GM18868 (cell line): ENCODE measurements around the gene MGAT4C.
"Not testable (repeated sequence)": the region's sequence is repeated elsewhere in the genome, so short reads cannot be mapped to it uniquely, and the experiment has no call there.

Experiments used
- ATAC-seq: cut with Tn5 transposase; IDR thresholded peaks from one replicate; pipeline ENCODE4 v1.9.1; 2021; ENCODE audit warnings: mild to moderate bottlenecking, moderate library complexity; ENCODE audit not compliant: unreplicated experiment

Gene MGAT4C

DNA sequence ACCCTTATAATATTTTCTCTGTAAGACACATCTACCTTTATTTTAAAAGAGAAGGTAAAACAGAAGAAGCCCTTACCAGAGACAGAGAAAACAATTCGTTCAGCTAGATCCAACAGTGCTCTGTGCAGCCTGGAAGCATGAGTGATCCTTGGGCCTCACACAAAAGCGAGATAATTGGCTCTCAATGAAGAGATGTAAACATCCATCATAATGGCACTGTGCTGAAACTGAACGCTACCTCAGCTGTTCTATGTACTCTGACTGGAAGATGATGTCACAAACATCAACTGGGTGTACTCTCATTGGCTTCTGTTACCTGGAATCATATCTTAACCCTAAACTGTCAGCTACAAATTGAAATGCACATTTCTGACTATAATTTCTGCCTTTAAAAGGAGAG lies at the start of gene MGAT4C:
TSS of gene MGAT4C (minus strand) at position 229 of the 400 bp plus-strand sequence.
- no peak for ATAC-seq

DNA sequence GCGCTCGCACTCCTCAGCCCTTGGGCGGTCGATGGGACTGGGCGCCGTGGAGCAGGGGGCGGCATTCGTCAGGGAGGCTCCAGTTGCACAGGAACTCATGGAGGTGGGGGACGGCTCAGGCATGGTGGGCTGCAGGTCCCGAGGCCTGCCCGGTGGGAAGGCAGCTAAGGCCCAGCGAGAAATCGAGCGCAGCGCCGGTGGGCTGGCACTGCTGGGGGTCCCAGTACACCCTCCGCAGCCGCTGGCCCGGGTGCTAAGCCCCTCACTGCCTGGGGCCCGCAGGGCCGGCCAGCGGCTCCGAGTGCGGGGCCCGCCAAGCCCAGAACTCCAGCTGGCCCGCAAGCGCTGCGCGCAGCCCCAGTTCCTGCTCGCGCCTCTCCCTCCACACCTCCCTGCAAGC lies 40.2 kb upstream of the MGAT4C start:
- ATAC-seq, result not testable (repeated sequence)

DNA sequence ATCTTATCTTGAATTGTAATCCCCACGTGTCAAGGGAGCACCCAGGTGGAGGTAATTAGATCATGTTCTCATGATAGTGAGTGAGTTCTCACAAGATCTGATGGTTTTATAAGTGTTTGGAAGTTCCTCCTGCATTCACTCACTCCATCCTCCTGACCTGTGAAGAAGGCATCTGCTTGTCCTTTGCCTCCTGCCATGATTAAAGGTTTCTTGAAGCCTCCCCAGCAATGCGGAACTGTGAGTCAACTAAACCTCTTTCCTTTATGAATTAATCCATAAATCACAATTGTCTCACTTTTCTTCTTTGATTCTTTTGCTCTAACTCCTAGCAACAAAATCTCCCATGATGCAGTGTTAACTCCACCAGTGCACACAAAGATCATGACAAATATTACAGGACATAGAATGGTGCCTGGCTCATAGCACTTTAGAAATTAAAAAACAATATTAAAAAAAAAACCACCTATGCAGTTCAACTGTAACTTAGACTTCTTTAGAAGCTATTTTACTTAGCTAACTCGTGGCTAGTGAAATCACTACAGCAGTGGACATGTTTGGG lies 37.6 kb upstream of the MGAT4C start:
- no peak for ATAC-seq

DNA sequence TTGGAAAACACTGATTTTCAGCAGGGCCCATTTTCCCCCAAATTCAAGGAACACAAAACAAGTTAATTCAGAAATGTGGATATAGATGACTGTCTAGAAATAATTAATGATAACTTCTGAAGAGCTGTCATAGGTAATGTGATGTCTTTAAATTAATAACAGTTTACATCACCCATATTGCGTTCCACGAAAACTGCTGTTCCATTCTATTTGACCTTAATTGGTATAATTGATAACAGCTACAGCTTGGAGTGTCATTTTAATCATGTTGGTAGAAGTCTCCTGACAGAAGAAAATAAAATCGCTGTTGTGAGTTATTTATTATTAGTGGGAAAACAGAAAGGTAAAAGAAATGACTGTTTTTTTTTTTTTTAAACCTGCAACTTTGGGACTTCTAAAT lies 36.3 kb upstream of the MGAT4C start:
- no peak for ATAC-seq

DNA sequence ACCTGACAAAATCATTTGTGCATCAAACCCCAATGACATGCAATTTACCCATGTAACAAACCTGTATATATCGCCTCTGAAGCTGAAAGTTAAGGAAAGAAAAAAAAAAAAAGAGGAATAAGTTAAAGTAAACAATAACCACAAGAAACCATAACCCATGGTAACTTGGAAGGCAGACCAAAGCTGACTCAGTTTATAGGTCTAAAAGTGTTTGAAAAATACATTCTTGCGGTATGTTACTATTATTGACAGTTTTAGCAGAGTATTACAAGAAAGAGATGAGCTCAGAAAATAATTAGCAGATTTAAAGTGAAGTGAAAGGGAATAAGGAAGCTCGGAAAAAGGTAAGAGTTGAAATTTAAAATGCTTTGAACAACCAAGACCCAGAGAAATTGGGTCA lies 34.4 kb upstream of the MGAT4C start:
- ATAC-seq, result no peak

DNA sequence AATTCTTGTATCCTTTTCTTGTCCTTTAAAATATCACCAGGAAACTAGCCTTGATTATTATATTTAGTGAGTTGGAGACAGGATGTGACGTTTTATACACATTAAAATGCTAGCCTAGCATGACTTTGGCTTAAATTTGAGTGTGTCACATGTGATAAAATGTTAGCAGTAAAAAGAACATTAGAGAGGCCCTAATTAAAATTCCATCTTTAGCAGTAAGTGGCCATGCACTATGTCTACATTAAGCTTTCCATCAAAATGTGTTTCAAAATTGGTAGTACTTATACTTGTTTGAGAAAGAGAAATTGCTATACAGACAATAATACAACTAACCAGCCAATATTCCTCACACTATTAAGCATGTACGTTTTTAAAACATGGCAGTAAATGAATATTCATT lies 29.9 kb upstream of the MGAT4C start:
- ATAC-seq, result no peak

DNA sequence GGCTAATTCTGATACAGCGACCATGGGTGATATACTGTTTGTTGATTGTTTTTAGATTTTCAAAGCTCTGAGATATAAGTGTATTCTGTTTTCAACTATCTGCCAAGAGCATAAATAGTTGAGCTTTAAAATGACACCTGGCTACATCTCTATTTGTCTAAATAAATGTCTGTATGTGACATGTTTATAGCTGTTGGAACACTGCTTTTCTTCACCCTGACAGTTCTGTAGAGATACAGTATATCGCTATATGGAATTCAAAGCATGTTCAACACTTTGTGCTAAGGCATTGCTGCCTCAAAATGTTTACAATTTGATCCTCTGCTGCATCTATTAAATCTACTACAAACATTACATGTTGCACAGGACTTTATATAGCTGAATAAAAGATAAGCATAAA lies 27.4 kb upstream of the MGAT4C start:
- ATAC-seq, result no peak

DNA sequence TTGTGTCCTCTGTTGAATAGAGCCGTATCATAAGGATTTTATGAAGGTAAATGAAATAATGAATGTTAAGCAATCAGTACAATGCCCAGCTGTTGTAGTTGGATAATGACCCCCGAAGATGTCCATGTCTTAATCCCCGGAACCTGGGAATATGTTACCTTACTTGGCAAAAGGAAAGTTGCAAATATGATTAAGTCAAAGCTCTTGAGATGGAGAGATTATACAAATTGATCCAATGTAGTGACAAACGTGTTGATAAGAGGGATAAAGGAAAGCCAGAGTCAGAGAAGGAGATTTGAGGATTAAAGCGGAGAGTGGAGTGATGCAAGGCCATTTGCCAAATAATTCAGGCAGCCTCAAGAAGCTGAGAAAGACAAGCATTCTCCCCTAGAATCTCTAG lies 19.2 kb upstream of the MGAT4C start:
- ATAC-seq, result no peak

DNA sequence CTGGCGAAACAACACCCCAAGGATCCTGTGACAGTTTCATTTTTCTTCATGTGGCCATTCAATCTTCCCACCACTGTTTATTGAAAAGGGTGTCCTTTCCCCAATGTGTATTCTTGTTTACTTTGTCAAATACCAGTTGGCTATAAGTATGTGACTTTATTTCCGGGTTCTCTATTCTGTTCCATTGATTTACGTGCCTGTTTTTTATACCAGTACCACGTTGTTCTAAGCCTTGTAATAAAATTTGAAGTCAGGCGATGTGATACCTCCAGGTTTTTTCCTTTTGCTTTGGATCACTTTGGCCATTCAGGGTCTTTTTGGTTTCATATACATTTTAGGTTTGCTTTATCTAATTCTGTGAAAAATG lies 9.1 kb upstream of the MGAT4C start:
- ATAC-seq, result no peak

DNA sequence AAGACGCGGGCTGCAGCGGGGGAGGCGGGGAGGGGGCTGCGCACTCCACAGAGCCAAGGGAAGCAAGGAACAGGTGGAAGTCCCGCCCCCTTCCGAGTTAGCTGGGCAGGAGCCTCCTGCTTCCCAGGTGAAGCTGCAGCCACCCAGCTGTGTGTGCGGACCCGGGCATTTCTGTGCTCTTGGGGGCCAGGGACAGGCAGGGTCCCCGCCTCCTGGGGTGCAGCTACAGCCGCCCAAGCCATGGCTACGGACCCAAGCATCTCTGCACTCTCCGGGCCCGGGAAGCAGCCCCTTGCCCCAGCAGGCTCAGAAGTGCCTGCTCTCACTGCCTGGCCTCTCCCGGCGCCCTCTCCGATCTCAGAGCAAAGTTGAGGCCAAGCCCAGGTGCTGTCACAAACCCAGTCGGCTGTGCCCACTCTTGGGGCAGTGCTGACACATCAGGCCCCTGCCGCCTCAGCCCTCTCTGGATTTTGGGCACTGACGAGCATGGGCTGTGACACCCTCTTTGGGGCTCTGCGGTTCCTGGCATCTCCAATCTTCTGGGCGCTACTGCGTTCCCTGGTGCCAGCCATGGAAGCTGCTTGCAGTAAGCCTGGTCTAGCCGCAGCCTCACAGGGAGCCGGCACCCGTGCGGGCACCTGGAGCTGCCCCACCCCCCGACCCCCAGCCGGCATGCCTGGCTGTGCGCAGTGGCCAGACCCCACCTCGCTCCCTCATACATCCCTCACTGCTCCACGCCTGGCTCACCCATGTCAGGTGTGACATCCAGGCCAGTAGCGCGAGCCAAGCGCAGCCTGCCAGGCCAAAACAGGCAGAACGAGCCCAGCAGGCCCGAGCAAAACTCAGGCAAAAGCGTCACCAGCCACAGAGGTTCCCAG lies 8.5 kb upstream of the MGAT4C start:
- ATAC-seq, result no peak

DNA sequence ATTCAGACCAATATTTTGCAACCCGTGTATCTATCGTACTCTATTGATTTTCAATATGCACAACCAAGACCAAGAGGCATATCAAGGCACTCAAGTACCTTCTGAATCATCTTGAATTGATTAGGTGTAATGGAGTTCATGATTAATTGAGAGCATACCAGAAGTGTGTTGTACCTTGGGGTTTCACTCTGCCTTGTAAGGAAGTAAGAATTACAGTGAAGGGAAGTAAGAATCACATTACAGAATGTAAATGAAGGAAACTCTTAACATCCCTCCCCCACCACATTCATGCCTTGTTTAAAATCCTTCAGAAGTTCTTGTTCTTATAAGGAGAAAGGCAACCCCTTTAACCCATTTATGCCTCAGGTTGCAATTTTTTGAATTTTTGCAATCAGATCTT lies 5.4 kb upstream of the MGAT4C start:
- ATAC-seq, result no peak

DNA sequence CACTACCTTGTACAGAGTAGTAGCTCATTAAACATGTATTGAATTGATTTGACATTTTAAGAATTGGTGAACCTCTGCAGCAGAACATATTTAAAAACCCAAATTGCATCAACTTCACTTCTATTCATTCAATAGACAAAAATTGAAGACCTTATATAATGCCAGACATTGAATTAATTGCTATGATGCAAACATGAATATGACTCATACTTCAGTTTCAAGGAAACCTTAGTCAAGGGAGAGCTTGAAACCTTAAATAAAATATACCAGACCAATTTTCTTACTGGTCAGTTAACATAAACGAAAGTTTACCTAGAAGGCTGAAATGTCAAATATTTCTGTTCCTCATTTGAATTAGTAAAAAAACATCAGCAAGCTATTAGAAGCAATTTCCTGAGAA lies 5.0 kb upstream of the MGAT4C start:
- no peak for ATAC-seq

DNA sequence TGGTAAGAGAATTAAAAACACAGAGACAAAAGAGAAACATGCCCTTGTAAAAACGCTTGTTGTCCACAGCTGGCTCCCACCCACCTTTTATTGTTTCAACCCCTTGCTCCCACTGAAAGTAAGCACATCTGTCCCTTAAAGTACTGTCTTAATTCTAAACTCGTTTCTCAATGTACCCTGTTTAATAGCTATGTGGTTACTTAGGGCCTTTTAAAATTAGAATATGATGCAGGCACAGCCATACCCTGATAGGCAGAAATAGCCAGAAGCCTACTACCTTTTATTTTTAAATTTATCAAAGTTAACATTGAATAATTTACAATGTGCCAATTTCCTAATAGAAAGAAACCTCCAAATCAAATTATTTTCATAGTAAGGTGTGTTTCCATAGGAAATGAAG lies 4.0 kb upstream of the MGAT4C start:
- no peak for ATAC-seq

DNA sequence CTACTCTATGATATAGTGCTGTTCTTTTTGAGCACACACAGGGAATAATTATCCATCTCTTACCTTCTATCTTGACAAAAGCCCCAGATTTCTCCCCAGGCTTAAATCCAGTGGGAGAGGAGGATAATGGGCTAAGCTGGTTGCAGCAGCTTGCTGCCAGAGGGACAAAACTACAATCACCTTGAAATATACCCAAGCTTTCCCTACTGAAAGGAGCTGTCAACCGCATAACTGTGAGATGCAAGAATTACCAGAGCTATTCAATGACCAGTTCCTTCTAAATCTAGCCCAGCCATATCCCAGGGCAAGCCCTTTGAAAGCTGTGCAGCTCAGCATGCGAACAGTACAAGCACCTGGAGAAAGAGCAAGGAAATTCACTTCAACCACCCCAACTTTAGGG lies 943 bp upstream of the MGAT4C start:
- no peak for ATAC-seq

DNA sequence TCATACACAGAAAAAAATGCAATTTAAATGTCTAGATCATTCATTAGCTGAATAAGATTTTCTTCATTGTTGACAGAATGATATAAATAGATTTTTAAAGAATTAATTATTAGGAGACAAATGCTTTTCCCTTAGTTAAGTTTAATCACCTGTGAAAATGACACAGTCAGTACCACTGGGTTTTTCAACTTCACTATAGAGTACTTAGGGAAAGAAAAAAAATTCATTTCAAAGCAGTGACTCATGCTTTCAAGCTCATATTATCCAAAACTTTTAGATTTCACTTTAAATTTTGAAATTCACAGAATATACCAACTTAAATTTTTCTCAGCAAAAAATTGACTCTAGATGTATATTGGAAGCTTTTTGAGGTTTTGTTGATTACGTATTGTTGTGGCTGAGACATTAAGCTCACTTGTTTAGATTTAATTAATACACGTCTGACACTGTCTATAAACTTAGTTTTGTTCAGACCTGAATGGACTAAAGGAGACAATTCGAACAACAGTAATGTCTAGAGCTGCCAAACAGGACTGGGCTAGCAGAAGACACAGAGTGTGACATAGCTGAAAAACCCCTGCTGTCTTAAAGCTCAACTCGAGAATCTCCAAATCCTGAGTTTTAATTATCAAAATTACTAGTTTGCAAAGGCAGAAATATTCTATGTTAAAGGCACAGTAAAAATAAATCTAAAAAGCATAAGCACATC lies 1.6 kb downstream of the MGAT4C start:
- ATAC-seq, result no peak

DNA sequence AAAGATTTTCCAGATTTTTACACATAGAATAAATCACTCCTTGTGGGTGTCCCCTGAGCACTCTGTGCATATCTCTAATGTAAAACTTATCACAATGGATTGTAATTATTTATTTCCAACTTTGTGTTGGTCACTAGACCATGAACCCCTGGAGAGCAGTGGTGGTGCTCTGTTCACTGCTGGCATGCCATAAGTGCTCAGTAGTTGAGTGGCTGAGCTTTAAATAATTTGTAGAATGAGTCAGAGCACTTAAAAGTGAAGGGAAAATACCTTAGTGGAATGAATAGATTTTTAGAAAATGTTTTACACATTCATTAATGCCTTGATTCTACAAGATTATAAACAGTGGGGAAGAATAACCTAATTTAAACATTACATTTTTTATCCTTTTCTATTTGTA lies 6.3 kb downstream of the MGAT4C start:
- peak; percentile 89 for ATAC-seq

DNA sequence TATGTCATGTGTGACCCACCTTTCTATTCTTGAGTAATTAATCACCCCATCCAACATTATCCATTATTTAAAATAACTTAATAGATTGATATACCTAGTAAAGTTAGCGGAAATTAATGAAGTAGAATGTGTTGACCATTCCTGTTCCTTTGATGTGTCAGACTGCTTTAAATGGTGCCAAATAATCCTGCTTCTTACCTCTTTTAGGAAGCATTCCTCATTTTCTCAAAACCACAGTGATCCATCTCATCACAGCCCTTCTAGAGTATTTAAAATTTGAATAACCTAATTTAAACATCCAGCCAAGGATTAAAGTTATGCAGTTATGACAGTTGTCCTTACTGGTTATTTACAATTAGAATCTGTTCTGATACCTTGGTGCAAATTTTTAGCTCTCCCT lies 6.9 kb downstream of the MGAT4C start:
- no peak for ATAC-seq

DNA sequence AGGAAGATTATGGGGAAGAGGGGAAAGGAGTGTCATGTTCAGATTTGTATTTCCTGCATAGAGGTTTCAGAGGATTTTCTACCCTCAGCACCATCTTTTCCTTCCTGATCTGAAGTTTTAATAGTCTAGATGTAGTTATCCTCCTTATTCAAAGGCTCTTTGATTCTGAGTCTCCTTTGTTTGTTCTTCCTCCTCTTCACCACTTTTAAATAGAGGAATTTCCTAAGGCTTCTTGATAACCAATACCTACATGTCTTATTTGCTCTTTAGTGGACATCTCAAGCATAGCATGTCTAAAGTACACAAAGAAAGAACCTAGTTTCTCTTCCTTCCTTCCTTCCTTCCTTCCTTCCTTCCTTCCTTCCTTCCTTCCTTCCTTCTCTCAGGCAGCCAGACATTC lies 8.3 kb downstream of the MGAT4C start:
- ATAC-seq, result no peak

DNA sequence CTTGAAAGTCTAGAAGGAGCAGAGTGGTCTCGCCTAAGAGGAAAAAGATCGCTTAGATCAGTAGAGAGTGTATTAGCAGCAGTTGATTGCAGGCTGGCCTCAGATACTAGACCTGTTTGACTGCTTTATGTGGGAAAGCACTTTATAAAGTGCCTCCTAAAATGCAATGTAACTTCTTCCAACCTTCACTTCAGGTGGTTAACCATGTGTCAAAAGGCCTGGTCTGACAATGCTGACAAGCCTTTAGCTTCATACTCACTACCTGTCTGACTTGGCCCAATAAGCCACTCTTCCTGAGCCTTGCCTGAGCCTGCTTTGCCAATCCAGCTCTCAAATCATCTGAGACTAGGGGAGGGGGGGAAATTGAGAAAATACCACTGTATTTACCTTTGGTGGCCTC lies 14.6 kb downstream of the MGAT4C start:
- no peak for ATAC-seq

DNA sequence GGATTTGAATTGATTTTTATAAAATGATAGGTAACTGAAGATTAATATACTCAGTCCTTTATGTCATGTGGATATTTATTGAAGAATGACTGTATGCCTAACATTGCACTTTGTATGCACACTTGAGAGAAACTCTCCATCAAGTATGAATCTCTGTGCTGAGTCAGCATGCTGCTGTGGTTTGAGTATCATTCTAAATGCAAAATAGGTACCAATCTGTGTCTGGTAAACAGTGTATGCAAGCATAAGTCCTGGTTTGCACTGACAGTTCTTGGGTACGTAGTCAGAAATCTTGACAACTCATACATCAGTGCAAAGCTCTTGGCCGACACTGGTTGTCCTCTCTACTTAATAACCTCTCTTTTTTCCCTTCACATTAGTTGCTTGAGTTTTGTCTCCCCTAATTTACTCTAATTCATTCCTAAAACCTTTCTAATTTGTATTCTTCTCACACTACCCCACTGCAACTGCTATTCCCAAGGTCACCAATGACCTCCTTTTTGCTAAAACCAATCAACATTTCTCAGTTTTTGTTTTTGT lies 21.8 kb downstream of the MGAT4C start:
- ATAC-seq, result no peak

DNA sequence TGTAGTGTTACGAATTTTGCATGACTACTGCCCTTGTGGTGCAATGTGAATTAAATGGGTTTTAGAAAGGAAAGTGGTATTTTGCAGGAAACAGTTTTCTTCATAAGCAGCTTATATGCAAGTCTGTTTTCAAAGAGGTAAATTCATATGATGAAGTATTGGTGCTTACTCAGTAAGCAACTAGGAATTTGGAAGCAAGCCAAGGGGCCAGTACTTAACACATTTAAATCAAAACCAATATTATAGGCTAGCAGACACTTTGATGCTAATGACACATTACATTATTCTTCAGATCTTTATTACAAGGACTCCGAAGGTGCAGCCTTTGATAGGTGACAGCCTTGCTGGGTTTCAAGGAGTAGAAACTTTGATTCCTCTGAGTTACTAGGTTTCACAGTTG lies 23.1 kb downstream of the MGAT4C start:
- ATAC-seq, result no peak
